Posterior cingulate gyrus (tissue), 11 donors: Measurements from ENCODE around the gene ZNF283.
A peak's percentile ranks its signal among the peaks of the same experiment; 100 is the strongest.
"Not testable (repeated sequence)": the region's sequence is repeated elsewhere in the genome, so short reads cannot be mapped to it uniquely, and the experiment has no call there.

Experiments used
- DNase-seq, 10 donors: peaks; one replicate each; pipeline versions ENCODE4 v3.0.0 to v3.0.0-alpha.2; 2020 to 2021; ENCODE audit warnings: mixed read lengths in 3 of 10
- intact Hi-C: fragments of 100-400 bp; cut with DNase I; formaldehyde crosslinking; loops from one replicate; pipeline ENCODE4 v1.15.1; 2023

ZNF283 gene

GRCh38 chr19:43842007-43842406, 14.9 kb downstream of the ZNF283 start:
- intact Hi-C loops, result no loop called here
- no peak for DNase-seq

GRCh38 chr19:43847246-43847645, 20.1 kb downstream of the ZNF283 start:
- intact Hi-C loops, result no loop called here

GRCh38 chr19:43847884-43848283, 20.8 kb downstream of the ZNF283 start:
- intact Hi-C loops, result no loop called here
- DNase-seq, result no peak

More at GRCh38 chr19:43847246-43847645, 20.1 kb downstream of the ZNF283 start:
- no peak for DNase-seq

GRCh38 chr19:43848821-43849220, 21.7 kb downstream of the ZNF283 start:
- no peak for DNase-seq
- intact Hi-C loops, result no loop called here

- intact Hi-C loops, result no loop called here
- DNase-seq, result no peak
These were observed 31.1 kb downstream of the ZNF283 start for GRCh38 chr19:43858174-43858573.

GRCh38 chr19:43866923-43867322, 39.8 kb downstream of the ZNF283 start:
- peak in 1 of 10 donors; percentile 57 for DNase-seq
- intact Hi-C loops, result not testable (repeated sequence)

GRCh38 chr19:43872547-43873336, 45.6 kb downstream of the ZNF283 start:
- intact Hi-C loops, result no loop called here
- no peak for DNase-seq

- intact Hi-C loops, result no loop called here
- DNase-seq, result no peak
These were observed 53.4 kb downstream of the ZNF283 start for GRCh38 chr19:43880483-43880882.

- intact Hi-C loops, result no loop called here
- DNase-seq, result no peak
These were observed 56.7 kb downstream of the ZNF283 start, which contains the start of gene ZNF404 for GRCh38 chr19:43883864-43884263. TSS of gene ZNF404 (minus strand) at chr19:43883964.

GRCh38 chr19:43895727-43896308, 68.7 kb downstream of the ZNF283 start:
- DNase-seq, result no peak
- intact Hi-C loops, result no loop called here
